Measurements from ENCODE around the gene GALNT13.

GRCh38 chr2:154324601-154325000 is 452.9 kb downstream of the GALNT13 start:
- TF ChIP-seq POLR2A (IDR thresholded peaks at IDR 0.05): no peak
- no peak for TF ChIP-seq CTCF (IDR thresholded peaks at IDR 0.05)
- TF ChIP-seq POLR2AphosphoS5 (IDR thresholded peaks at IDR 0.05): no peak

All from breast epithelium (tissue), 3 donors.